Measurements from ENCODE around the gene PPIL4.

The PPIL4 gene

DNA sequence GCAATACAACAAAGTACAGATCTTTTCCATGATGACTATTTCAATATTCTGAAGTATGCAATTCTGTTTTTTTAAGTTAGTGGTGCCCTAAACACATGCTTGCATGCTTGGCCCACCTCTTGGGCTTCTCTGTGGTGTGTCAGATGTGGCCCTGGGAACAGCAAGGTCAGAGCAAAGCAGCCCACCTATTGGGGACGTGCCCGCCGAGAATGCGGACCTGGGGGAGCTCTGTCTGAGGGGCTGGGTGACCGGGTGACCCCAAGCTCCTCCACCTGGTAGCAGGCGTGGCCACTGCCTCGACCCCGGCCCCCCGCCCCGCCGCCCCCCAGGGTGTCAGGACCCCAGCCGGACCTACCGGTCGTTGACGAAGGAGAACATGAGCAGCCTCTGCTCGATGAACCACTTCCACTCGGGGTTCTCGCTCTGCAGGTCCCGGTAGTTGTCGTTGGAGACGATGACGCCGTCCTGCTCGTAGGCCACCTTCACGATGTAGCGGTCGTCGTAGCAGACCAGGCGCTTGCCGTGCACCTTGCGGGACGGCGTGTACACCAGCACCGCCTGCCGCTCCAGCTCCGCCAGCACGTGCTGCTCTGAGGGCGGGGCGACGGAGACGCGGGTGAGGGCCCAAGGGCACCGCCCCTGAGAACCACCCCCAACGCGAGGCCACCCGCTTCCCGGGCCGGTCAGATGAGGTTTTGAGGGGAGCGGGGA is 89.4 kb downstream of the PPIL4 start:
- DNase-seq = no peak

GRCh38 chr6:149455031-149455732 is 90.7 kb downstream of the PPIL4 start:
- DNase-seq = no peak
